Naive thymus-derived CD8-positive, alpha-beta T cell (primary cell): ENCODE results near the gene ARMH3. TPM values are rescaled to one million over a fixed set of nuclear protein-coding genes. Genes with fewer than 3 reads are reported as not detected.
"Not testable (repeated sequence)": the region's sequence is repeated elsewhere in the genome, so short reads cannot be mapped to it uniquely, and the experiment has no call there.

Experiments
- ATAC-seq, 2 donors: fragments of 150-1000 bp; cut with Tn5 transposase in 1 of 2; sonication (Bioruptor Pico), chemical (Tn5 transposase) in 1 of 2; 1 replicate in 1 of 2; 2 replicates in 1 of 2; pipeline ENCODE4 v1.10.0; 2021; ENCODE audit warnings: mild to moderate bottlenecking in 2 of 2, moderate library complexity in 2 of 2
- POLR2A ChIA-PET: fragments of 350-600 bp; sonication (Branson Sonifier 250); formaldehyde crosslinking; loops from one replicate; lab custom pipeline; 2021; ENCODE audit warnings: antibody characterized with exemption; lab: Charles Lee
- DNase-seq, 10 donors: peaks; one replicate each; pipeline versions ENCODE4 v3.0.0 to v3.0.0-alpha.2; 2020 to 2022
- H3K27ac Mint-ChIP-seq, 10 donors: one replicate each; pipeline ENCODE4 v1.8.0; 2020 to 2022; ENCODE audit warnings: mild to moderate bottlenecking in 10 of 10, mixed read lengths in 10 of 10, moderate library complexity in 4 of 10, inconsistent platforms in 1 of 10
- H3K27me3 Mint-ChIP-seq, 5 donors: one replicate each; pipeline ENCODE4 v1.8.0; 2021 to 2022; ENCODE audit warnings: mixed read lengths in 5 of 5
- H3K36me3 Mint-ChIP-seq, 3 donors: one replicate each; pipeline ENCODE4 v1.8.0; 2020 to 2022; ENCODE audit warnings: mixed read lengths in 3 of 3, mild to moderate bottlenecking in 2 of 3, inconsistent platforms in 1 of 3
- H3K4me1 Mint-ChIP-seq, 4 donors: one replicate each; pipeline ENCODE4 v1.8.0; 2021 to 2022; ENCODE audit warnings: mixed read lengths in 4 of 4
- H3K4me3 Mint-ChIP-seq, 10 donors: one replicate each; pipeline ENCODE4 v1.8.0; 2020 to 2022; ENCODE audit warnings: mild to moderate bottlenecking in 10 of 10, mixed read lengths in 10 of 10, moderate library complexity in 6 of 10, inconsistent platforms in 1 of 10
- H3K9me3 Mint-ChIP-seq, 9 donors: one replicate each; pipeline ENCODE4 v1.8.0; 2020 to 2022; ENCODE audit warnings: mixed read lengths in 9 of 9, mild to moderate bottlenecking in 3 of 9, inconsistent platforms in 1 of 9, moderate library complexity in 1 of 9
- polyA plus RNA-seq, 3 donors: library from polyadenylated mRNA; unstranded; fragments of 300-500 nt; fragmentation: Illumina TruSeq; gene quantifications; one replicate each; pipeline ENCODE4 v1.2.3, GENCODE V29; 2021
- total RNA-seq, 8 experiments: library from RNA in 2 of 8; stranded (reverse) in 2 of 8; gene quantifications; one replicate each; pipeline ENCODE4 v1.2.3 and lab custom pipeline; 2021 to 2026

Gene ARMH3
- total and polyA plus RNA-seq, 5 experiments from 2014 or later, result 19.9 to 30.2 (median 23.1) TPM

DNA sequence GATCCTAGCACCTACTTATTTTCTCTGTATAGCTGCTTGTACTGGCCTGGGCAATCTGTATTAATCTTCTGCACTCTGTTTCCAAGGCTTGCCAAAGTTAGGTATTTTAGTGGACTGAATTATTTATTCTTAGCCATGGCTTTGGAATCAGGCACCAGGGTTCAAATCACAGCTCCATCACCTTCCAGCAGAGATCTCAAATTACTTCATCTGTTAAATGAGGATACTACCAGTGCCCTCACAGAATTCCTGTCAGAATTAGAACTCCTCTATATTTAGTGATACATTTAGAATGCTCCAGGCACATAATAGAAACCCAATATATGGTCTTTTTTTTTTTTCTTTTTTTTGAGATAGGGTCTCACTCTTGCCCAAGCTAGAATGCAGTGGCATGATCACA lies 17.6 kb downstream of the ARMH3 start:
- no peak for DNase-seq
- Mint-ChIP-seq H3K4me3 (no peak overlapping the region), H3K36me3 (peaks cover 0 to 53% (median 12%) of the 10 kb centered on the region in 3 donors), H3K27ac (no peak overlapping the region), H3K27me3 (no peaks in the 10 kb centered on the region), H3K4me1 (peaks cover 6 to 21% (median 16%) of the 10 kb centered on the region in 4 donors), H3K9me3 (no peaks in the 10 kb centered on the region)
- no peak for ATAC-seq
- POLR2A ChIA-PET, result no interaction called here

DNA sequence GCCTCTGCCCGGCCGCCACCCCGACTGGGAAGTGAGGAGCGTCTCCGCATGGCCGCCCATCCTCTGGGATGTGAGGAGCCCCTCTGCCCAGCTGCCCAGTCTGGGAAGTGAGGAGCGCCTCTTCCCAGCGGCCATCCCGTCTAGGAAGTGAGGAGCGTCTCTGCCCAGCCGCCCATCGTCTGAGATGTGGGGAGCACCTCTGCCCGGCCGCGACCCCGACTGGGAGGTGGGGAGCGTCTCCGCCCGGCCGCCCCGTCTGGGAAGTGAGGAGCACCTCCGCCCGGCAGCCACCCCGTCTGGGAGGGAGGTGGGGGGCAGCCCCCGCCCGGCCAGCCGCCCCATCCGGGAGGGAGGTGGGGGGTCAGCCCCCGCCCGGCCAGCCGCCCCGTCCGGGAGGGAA lies 20.2 kb downstream of the ARMH3 start:
- H3K4me3 Mint-ChIP-seq, POLR2A ChIA-PET, H3K9me3 Mint-ChIP-seq, H3K27ac Mint-ChIP-seq, ATAC-seq, H3K27me3 Mint-ChIP-seq, DNase-seq, H3K4me1 Mint-ChIP-seq: not testable (repeated sequence)
- H3K36me3 Mint-ChIP-seq, result peaks cover 0 to 79% (median 25%) of the 10 kb centered on the region in 3 donors

DNA sequence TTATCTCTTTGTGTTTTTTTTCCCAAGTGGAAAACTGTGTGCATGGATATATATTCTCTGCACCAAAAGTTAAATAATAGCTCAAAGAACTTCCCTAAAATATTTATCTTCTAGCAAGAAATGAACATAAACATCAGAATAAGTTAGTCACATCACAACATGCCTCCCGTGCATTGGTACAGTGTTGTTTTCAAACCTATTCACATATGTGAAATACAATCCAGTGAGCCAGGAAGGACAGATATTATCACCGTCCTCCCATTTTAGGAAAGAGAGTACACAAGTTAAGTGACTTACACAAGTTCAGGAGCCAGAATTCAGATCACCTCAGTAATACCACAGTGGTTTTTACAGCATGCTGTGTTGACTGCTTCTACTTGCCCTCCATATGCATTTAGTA lies 22.2 kb downstream of the ARMH3 start:
- no peak overlapping the region for H3K27ac Mint-ChIP-seq
- no peaks in the 10 kb centered on the region for H3K9me3 Mint-ChIP-seq
- no peak overlapping the region for H3K4me3 Mint-ChIP-seq
- ATAC-seq, result no peak
- no peaks in the 10 kb centered on the region for H3K4me1 Mint-ChIP-seq
- POLR2A ChIA-PET, result no interaction called here
- H3K36me3 Mint-ChIP-seq, result peaks cover 0 to 79% (median 27%) of the 10 kb centered on the region in 3 donors
- no peaks in the 10 kb centered on the region for H3K27me3 Mint-ChIP-seq
- DNase-seq, result no peak

DNA sequence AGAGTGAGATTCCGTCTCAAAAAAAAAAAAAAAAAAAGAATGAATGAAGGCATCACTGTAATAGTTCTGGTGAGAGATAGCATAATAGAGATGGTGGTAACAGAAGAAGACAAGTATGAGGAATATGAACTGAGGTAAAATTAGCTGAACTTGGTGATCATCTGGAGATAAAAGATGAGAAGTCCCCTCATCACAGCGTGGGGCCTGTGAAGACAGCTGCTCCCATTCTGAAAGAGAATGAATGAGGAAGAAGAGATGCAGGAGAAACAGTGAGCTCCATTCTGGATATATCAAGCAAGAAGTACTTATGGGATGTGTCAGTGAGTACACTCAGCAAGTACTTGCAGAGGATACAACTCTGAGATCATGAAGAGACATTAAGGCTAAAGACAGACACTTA lies 28.7 kb downstream of the ARMH3 start:
- ATAC-seq (no peak), DNase-seq (no peak)
- H3K36me3 Mint-ChIP-seq, result peaks cover 6 to 91% (median 22%) of the 10 kb centered on the region in 3 donors
- no peaks in the 10 kb centered on the region for H3K27me3 Mint-ChIP-seq
- H3K9me3 Mint-ChIP-seq, result no peaks in the 10 kb centered on the region
- no peak overlapping the region for H3K4me3 Mint-ChIP-seq
- H3K27ac Mint-ChIP-seq, result peak overlapping the region in 2 of 10 donors; percentile 6 to 10
- POLR2A ChIA-PET, result interaction anchor here (0.7 kb wide), 2 partner anchors 14 to 92 kb away, joined by 5 to 6 read pairs; no protein-coding TSS in a partner anchor
- H3K4me1 Mint-ChIP-seq, result peaks cover 0 to 4% (median 0%) of the 10 kb centered on the region in 4 donors

DNA sequence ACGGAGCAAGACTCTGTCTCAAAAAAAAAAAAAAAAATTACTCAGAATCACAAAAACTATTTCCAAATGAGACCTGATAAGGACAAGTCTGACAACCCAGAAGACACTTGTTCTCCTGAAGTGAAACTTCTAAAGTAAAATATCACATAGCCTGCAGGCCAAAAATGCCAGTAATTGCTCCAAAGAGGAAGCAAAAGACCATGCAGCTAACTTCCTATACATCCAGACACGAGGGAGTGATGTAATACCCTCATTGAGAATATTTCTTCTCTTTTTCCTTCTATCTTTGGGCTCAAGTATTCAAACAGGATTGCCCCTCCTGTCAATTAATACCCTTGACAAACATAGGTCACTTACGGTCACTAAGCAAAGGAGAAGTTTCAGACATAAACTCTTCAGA lies 31.2 kb downstream of the ARMH3 start:
- H3K36me3 Mint-ChIP-seq, result peaks cover 10 to 83% (median 28%) of the 10 kb centered on the region in 3 donors
- peaks cover 0 to 3% (median 0%) of the 10 kb centered on the region in 9 donors for H3K9me3 Mint-ChIP-seq
- H3K4me1 Mint-ChIP-seq, result peaks cover 0 to 8% (median under 1%) of the 10 kb centered on the region in 4 donors
- ATAC-seq (no peak), DNase-seq (no peak)
- H3K4me3 Mint-ChIP-seq, result no peak overlapping the region
- POLR2A ChIA-PET, result no interaction called here
- H3K27me3 Mint-ChIP-seq, result no peaks in the 10 kb centered on the region
- H3K27ac Mint-ChIP-seq, result no peak overlapping the region

DNA sequence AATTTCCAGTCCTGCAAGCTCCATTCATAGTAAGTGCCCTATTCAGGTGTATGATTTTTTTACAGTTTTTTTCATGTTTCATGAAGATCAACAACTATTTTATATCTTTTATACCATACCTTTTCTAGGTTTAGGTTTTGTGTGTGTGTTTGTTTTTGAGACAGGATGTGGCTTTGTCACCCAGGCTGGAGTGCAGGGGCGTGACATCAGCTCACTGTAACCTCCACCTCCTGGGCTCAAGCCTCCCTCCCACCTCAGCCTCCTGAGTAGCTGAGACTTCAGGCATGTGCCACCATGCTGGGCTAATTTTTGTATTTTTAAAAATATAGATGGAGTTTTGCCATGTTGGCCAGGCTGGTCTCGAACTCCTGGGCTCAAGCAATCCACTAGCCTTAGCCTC lies 35.0 kb downstream of the ARMH3 start:
- no peak for ATAC-seq

DNA sequence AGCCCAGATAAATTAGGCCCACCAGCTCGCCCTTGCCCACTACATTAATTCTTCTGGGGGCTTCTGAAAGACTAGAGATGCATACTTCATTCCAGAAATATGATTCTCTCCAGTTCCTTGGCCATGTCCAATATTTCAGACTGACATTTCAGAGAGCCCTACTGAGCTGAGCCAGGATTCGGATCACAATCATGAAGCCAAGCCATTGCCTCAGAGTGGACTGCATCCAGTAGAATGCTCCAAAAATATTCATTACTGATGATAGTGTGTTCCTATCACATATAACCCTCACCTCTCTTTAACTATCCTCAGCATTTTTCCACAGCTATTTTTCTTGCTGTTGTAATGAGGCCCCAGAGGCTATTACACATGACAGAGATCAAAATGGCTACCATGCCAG lies 38.7 kb downstream of the ARMH3 start:
- POLR2A ChIA-PET, result no interaction called here
- peaks cover 0 to 3% (median 0%) of the 10 kb centered on the region in 9 donors for H3K9me3 Mint-ChIP-seq
- DNase-seq (no peak), ATAC-seq (no peak)
- peak overlapping the region in 2 of 10 donors; percentile 10 to 67 for H3K27ac Mint-ChIP-seq
- peaks cover 4 to 74% (median 22%) of the 10 kb centered on the region in 3 donors for H3K36me3 Mint-ChIP-seq
- H3K27me3 Mint-ChIP-seq, result no peaks in the 10 kb centered on the region
- no peak overlapping the region for H3K4me3 Mint-ChIP-seq
- H3K4me1 Mint-ChIP-seq, result peaks cover 0 to 4% (median 2%) of the 10 kb centered on the region in 4 donors

More for the DNA sequence above, 35.0 kb downstream of the ARMH3 start:
- H3K4me3 Mint-ChIP-seq, result no peak overlapping the region
- H3K4me1 Mint-ChIP-seq, result peaks cover 0 to 8% (median 2%) of the 10 kb centered on the region in 4 donors
- H3K27ac Mint-ChIP-seq, result peak overlapping the region in 1 of 10 donors; percentile 15
- peaks cover 0 to 3% (median 0%) of the 10 kb centered on the region in 9 donors for H3K9me3 Mint-ChIP-seq
- peaks cover 10 to 81% (median 33%) of the 10 kb centered on the region in 3 donors for H3K36me3 Mint-ChIP-seq
- no peak for DNase-seq
- POLR2A ChIA-PET, result interaction anchor here (0.6 to 0.7 kb wide), 4 partner anchors 12 to 471 kb away, joined by 3 to 4 read pairs (median 4); no protein-coding TSS in a partner anchor
- H3K27me3 Mint-ChIP-seq, result no peaks in the 10 kb centered on the region

DNA sequence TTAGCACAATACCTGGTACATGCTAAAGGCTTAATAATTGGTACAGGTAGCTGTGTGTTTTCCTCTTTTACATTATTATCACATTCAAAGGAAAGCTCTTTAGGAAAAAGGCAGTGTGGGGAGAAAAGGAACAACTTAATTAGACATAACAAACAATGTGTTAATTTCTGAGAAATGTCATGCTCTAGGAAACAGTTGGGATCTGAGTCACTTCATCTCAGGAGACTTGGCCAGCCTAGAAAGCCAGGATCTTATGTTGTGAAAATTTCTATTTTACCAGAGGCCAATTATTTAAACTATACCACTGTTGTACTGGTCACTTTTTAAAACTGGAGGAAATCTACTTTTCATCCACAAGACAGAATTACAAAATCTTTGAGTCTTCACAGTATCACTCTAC lies 39.6 kb downstream of the ARMH3 start:
- Mint-ChIP-seq H3K4me1 (peaks cover 0 to 4% (median 2%) of the 10 kb centered on the region in 4 donors), H3K27me3 (no peaks in the 10 kb centered on the region), H3K4me3 (no peak overlapping the region), H3K27ac (peak overlapping the region in 2 of 10 donors; percentile 24 to 67), H3K36me3 (peaks cover 0 to 73% (median 16%) of the 10 kb centered on the region in 3 donors), H3K9me3 (peaks cover 0 to 2% (median 0%) of the 10 kb centered on the region in 9 donors)
- POLR2A ChIA-PET, result no interaction called here
- ATAC-seq (no peak), DNase-seq (no peak)

DNA sequence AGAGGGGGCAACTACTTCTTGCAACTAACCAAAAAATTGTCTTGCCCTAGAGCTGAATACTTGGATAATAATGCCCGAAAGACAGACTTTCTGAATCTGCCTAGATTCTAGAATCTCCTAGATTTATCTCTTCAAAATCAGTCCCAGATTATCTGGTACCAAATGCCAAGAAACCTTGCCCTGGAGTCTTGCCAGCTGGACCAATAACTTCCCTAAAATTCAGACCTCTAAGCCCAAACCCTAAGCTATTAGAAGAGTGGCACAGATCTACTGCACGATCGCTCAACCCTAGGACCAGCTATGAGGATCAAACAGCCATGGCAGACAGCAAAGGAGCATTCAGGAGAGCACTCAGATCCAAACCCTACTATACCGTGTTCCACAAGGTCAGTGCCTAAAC lies 45.0 kb downstream of the ARMH3 start:
- POLR2A ChIA-PET, result no interaction called here
- peaks cover 4 to 77% (median 10%) of the 10 kb centered on the region in 3 donors for H3K36me3 Mint-ChIP-seq
- no peaks in the 10 kb centered on the region for H3K27me3 Mint-ChIP-seq
- H3K4me1 Mint-ChIP-seq, result peaks cover 0 to 34% (median 3%) of the 10 kb centered on the region in 4 donors
- H3K27ac Mint-ChIP-seq, result peak overlapping the region in 3 of 10 donors; percentile 24 to 69 (median 58)
- no peak overlapping the region for H3K4me3 Mint-ChIP-seq
- ATAC-seq (no peak), DNase-seq (no peak)
- no peaks in the 10 kb centered on the region for H3K9me3 Mint-ChIP-seq

DNA sequence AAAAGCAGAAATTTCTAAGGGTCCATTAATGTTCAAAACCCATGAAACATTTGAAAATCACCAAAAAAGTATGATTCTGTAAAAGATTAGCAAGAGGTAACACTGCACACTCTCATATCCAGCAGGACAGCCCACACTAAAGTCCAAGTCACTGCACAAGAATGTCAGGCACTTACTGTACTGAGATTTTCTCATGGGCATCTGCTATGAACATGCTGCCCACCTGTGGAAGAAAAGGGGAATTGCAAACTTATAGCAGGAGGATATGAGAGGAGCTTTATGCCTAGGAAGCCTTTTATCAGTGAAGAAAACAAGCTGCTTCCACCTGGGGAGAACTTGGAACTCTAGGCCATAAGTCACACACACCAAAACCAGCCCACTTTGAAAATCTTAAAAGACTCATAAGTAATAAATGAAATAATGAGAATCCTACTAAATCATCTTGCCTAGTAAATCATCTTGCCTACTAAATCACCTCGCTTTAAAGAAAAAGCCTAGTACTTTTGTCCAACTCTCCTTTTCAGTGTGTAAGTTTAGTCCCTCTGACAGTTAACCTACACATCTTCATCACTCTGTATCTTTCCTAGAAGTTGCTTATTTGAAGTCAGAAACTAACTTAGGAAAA lies 46.1 kb downstream of the ARMH3 start:
- Mint-ChIP-seq H3K4me3 (no peak overlapping the region), H3K27ac (peak overlapping the region in 3 of 10 donors; percentile 15 to 63 (median 24)), H3K9me3 (no peaks in the 10 kb centered on the region), H3K4me1 (peaks cover 0 to 37% (median 5%) of the 10 kb centered on the region in 4 donors), H3K36me3 (peaks cover 8 to 82% (median 16%) of the 10 kb centered on the region in 3 donors), H3K27me3 (no peaks in the 10 kb centered on the region)
- peak in 9 of 10 donors; percentile 5 to 70 (median 39) for DNase-seq
- ATAC-seq, result peak; percentile 83 to 91
- POLR2A ChIA-PET, result interaction anchor here (0.7 to 1.0 kb wide), 2 partner anchors 45 to 169 kb away, joined by 3 read pairs; partner anchors contain the start of gene ARMH3

DNA sequence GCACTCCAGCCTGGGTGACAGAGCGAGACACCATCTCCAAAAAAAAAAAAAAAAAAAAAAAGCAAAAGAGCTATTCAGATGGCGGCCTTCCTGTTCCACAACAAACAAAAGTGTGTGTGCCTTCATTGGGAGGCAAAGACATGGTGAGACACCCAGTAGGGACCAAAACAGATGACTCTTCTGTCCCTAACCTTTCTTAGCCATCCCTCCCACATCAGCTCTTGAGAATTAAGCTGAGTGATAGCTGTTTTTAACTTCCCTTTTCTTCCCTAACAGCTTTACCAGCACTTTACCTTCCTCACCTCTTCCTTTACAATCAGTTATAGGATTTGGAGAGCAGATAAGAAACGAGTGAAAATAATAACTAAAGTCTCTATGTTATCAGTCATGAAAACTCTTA lies 48.2 kb downstream of the ARMH3 start:
- DNase-seq, result no peak
- peak overlapping the region in 2 of 10 donors; percentile 17 to 31 for H3K27ac Mint-ChIP-seq
- H3K36me3 Mint-ChIP-seq, result peaks cover 8 to 76% (median 21%) of the 10 kb centered on the region in 3 donors
- H3K4me1 Mint-ChIP-seq, result peaks cover 0 to 49% (median 5%) of the 10 kb centered on the region in 4 donors
- H3K9me3 Mint-ChIP-seq, result no peaks in the 10 kb centered on the region
- H3K4me3 Mint-ChIP-seq, result no peak overlapping the region
- no peaks in the 10 kb centered on the region for H3K27me3 Mint-ChIP-seq
- POLR2A ChIA-PET, result no interaction called here
- ATAC-seq, result no peak

DNA sequence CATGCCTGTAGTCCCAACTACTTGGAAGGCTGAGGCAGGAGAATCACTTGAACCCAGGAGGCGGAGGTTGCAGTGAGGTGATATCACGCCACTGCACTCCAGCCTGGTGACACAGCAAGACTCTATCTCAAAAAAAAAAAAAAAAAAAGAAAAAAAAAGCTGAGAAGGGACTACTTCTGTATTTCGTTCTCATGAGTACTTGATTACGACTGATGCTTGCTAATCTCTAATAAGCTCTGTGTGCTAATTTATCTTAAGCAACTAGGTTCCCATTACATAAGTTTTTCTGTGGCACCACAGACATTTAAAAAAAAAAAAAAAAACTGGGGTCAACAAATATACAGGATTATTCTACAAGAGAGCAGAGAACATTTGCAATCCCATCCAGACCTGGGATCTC lies 48.9 kb downstream of the ARMH3 start:
- POLR2A ChIA-PET, result interaction anchor here (0.7 kb wide), 1 partner anchor 106 kb away, joined by 3 read pairs; no protein-coding TSS in a partner anchor
- not testable (repeated sequence) for H3K27ac Mint-ChIP-seq, H3K27me3 Mint-ChIP-seq, DNase-seq, H3K9me3 Mint-ChIP-seq, H3K4me3 Mint-ChIP-seq, ATAC-seq
- Mint-ChIP-seq H3K4me1 (peaks cover 5 to 55% (median 8%) of the 10 kb centered on the region in 4 donors), H3K36me3 (peaks cover 8 to 78% (median 21%) of the 10 kb centered on the region in 3 donors)

DNA sequence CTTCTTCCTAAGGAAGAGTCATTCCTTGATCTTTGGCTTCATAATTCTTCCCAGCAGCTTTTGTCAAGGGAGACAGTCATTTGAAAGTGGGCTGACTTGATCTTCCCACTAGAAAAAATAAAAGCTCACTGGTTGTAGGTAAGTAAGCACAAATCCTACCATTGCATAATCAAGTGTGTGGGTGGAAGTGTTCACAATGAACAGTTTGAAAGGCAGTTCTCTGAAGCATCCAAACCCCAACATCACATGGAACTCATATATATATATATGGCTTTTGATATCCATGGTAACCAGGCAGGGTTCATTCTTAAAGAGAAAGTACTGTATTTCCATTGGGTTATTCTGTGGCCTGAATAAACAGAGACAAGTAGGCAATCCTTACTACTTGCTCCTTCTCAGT lies 51.6 kb downstream of the ARMH3 start:
- POLR2A ChIA-PET, result no interaction called here
- DNase-seq (no peak), ATAC-seq (no peak)
- Mint-ChIP-seq H3K36me3 (peaks cover 14 to 78% (median 23%) of the 10 kb centered on the region in 3 donors), H3K4me1 (peaks cover 12 to 54% (median 14%) of the 10 kb centered on the region in 4 donors), H3K27me3 (no peaks in the 10 kb centered on the region), H3K9me3 (no peaks in the 10 kb centered on the region), H3K4me3 (no peak overlapping the region), H3K27ac (peak overlapping the region in 1 of 10 donors; percentile 24)
